8988T (cell line): ENCODE measurements around the gene AIF1L.

Source experiments
- DNase-seq: peaks from one replicate; pipeline ENCODE4 v3.0.0; 2011

Gene AIF1L

DNA sequence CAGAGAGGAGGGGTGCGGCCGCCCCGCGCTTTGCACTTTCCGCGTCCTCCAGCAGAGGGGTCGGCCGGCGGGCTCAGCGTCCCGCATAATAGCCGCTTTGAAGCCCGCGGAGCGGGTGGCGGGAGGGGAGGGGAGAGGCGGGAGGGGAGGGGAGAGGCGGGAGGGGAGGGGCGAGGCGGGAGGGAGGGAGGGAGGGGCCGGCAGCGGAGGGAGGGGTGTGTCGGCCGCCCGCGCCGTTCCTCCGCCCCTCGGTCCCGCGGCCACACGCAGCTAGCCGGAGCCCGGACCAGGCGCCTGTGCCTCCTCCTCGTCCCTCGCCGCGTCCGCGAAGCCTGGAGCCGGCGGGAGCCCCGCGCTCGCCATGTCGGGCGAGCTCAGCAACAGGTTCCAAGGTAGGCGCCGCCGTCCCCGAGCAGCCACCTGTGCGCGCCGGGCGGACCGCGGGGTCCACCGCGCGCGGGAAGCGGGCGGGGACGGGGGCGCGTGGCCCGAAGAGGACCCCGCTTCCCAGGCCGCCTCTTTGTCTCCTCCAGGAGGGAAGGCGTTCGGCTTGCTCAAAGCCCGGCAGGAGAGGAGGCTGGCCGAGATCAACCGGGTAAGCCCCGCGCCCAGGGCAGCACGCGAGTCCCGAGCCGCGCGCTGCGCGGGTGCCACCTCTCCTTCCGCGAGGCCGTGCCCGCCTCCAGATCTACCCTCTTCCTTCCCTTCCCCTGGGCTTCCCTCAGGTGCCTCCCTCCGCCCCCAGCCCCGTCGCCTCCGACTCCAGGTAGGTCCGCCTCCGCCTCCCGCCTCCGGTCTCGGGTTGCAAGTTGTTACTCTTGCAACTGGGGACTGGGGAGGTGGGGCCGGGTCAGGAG lies at the start of gene AIF1L:
Gene AIF1L, plus strand, starts transcription at position 263 of the 857 bp plus-strand sequence. Its CDS starts 99 bp downstream, at position 362.
- DNase-seq = peak; percentile 90

DNA sequence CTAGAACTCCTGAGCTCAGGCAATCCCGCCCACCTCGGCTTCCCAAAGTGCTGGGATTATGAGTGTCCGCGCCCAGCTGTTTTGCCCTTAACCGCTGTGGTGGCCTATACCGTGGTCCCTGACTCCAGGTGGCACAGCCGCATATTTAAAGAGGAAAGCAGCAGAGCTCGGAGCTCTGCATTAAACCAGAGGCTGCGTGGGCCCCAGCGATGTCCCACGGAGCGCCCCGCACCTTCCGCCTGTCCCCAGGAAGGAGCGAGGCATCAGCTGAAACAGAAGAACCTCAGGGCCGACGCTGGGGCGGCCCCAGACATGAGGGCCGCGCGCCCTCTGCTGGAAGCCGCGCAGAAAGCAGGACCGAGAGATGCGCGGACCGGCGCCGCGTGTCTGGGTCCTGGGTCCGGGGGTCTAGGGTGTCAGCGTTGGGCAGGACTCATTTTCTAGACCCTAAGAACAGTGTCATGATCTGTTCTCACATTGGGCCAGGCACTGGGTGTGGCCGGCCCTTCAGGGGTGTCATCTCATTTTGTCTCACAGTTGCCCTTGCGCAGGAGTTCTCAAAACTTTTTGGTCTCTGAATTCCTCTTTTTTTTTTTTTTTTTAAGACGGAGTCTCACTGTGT lies 49.6 kb upstream of the AIF1L start:
- DNase-seq = peak; percentile 68

DNA sequence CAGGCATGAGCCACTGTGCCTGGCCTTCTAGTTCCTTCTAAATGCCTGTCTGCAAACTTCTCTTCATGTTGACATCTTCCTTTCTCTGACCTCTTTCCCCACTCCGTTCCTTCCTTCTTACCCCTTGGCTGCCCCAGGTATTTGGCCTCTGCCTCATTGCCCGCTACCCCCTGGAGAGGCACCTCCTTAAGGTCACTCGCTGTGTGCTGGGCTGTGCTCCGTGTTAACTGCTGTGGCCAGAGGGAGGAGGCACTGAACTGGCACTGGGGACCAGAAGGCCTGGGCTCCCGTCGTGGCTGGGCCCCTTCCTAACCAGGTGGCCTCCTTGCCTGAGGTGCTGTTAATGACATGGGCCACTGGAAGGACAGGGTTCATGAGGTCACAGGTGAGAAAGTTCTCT lies 48.0 kb upstream of the AIF1L start:
- no peak for DNase-seq

DNA sequence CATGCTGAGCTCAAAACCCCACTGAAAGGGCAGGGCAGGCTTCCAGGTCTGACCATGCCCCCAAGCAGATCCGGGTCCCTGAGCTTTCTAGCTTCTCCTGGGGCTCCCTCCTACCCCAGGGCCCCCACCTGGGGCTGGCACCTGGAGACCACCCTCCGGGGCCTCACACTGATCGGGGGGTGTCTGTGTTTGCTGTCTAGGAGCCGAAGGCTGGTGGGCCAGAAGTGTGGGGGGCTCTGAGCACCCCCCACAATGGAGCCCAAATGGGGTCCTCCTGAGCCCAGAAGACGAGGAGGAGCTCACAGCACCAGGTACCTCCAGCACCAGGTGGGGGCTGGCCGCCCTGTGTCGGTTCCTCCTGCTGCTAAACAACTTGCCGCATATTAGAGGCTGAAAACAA lies 47.5 kb upstream of the AIF1L start:
- no peak for DNase-seq

DNA sequence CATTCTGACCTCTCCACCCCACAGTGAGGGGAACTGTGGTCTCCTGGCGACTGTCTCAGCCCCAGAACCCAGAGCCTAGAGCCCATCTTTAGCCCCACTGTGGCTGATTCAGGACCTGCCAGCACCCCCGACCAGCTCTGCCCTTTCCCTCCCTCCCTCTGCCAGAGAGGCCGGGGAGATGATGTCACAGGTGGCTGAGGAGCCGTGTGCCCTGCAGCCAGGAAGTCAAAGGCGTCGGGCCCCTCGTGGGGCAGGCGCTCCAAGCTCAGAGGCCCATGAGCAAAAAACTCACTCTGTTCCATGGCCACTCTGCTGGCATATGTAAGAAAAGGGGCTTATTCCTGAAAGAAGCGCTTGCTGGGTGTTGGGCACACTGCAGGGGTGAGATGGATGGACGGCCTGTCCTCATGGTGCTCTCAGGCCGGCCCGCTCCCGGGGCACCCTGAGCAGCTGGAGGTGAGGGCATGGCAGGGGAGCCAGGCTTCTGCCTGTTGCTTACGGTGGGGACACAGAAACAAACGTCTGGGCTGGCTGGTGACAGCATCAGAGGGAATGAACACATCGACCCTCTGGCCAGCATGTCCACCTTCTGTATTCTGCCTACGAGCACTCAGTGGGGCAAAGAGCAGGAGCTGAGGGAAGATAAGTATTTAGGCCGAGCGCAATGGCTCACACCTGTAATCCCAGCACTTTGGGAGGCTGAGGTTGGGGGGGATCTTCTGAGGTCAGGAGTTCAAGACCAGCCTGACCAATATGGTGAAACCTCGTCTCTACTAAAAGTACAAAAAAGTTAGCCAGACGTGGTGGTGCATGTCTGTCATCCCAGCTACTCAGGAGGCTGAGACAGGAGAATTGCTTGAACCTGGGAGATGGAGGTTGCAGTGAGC lies 46.3 kb upstream of the AIF1L start:
- DNase-seq = no peak

DNA sequence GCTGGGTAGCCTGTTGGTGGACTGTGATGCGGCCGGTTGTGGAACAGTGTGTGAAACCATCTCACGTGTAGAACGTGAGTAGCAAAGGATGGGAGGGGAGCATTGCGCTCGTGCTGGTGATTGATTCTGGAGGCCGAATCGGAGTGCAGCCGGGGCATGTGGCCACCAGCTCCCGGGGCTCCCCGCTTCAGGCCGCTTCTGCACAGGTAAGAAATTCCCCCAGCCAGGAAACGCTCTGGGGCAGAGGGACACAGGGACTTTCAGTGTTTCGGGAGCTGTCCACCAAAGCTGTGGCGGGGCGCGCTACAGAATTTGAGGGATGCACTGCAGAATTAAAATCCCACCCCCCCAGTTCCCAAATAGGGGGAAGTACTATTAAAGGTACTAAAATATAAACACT lies 45.5 kb upstream of the AIF1L start:
- no peak for DNase-seq

DNA sequence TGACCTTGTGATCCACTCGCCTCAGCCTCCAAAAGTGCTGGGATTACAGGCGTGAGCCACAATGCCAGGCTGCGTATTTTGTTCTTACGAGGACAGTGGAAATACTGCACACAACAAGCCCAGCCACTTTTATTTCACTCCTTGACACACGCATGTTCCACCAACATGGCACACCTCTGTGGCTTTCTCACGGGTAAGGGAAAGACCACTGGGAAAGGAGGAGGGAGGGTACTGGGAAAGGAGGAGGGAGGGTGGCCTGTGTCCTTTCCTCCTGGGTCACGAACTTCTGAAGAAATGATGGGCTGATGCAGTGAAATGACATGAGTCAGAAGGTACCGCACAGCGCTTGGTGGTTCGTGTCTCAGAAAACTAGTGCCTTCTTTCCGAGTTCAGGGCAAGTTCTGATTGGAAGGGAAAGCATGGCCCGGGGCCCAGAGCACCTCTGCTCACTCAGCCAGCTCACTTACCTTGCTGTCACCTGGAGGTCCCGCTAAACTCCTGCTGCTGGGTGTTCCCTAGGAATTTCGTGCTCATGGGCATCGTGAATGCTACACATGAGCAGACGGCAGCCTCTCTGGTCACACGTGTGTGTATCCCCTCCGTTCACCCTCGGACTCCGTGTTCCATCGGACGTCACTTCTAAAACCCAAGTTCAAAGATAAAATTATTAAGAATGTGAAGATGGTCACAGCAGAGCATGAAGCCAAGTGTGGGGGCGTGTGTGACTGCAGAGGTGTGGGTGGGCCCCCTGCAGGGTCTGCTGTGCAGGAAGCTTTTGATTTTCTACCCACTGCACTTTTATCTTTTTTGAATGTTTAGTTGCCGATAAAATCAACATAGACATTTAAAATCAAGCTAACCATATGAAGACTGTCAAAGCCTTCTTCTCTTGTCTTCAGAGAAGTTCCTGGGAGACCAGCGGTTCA lies 44.5 kb upstream of the AIF1L start:
- DNase-seq = no peak

DNA sequence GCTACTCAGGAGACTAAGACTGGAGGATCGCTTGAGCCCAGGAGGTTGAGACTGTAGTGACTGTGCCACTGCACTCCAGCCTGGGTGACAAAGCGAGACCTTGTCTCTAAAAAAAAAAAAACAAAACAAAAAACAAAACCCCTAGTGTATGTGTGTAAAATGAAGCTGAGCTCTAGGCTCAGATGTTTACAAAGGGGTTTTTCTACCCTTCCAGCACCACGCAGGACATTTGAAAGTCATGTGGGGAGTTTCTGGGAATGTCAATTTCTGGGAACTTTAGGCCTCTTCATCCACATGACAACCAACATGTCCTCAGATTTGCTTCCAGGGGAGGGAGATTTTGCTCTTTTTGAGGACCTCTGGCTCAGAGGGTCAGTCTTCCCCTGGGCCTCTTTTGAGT lies 42.4 kb upstream of the AIF1L start:
- DNase-seq = no peak

DNA sequence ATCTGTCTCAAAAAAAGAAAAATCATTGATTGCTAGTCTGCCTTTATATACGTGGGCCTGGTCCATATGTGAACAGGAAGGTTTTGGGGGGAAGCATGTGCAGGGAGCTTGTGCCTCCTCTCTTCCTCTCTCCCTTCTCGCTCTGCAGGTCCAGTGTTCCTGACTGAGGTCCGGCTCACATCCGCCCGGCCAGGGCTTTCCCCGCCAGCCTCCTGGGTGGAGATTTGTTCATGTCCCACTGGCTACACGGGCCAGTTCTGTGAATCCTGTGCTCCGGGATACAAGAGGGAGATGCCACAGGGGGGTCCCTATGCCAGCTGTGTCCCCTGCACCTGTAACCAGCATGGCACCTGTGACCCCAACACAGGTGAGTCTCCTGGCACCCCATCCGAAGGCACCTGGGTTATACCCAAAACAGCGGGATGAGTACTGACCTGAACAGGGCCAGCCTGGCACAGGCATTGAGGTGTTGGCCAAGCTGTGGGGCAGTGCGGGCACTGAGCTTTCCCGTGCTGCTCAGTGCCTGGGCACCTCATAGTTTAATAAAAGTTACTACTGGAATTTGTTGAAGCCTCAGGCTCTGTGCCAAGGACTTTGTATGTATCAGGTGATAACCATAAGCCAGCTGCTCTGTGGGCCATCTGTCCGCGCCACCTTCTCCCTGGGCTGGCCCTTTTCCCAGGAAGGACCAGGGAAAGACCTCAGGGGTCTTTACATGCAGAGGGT lies 39.4 kb upstream of the AIF1L start:
- no peak for DNase-seq

DNA sequence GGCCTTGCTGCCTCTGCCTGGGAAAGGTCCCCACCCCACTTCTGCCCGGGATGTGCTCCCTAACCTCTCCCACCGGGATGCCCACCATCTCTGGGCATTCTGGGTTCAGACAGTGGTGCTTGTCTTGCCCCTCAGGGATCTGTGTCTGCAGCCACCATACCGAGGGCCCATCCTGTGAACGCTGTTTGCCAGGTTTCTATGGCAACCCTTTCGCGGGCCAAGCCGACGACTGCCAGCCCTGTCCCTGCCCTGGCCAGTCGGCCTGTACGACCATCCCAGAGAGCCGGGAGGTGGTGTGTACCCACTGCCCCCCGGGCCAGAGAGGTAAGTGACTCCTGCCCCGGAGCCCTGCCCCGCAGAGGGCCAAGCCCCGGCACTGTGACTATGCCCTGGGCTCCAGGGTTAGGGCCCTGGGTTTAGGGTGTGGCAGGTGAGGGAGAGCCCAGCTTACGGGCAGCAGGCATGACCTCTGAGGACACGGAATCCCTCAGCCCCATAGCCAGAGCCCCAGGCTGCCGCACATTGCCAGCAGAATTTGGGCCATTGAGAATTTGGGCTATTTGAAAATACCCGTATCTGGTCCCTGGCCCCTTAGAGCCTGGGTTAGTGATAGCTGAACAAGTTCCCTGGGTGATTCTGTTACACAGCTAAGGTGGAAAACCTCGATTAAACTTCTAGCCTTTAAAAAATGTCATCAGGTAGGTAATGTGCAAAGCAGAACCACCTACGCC lies 35.3 kb upstream of the AIF1L start:
- no peak for DNase-seq

DNA sequence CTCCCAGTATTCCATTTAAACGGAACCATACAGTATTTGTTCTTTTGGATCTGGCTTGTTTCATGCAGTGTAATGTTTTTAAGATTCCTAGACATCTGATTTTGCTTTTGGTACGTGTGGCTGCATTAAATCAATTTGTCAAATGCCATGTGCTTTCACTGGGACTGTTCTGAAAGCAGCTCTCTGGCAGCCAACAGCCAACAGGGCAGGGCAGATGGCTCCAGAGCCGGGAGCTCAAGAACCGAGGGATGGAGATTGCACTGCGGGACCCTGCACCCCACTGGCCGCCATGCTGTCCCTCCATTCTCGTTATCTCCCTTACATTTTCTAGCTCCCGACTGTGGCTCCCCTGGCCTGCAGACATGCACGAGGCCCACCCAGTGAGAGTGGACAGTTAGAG lies 33.4 kb upstream of the AIF1L start:
- DNase-seq = no peak

DNA sequence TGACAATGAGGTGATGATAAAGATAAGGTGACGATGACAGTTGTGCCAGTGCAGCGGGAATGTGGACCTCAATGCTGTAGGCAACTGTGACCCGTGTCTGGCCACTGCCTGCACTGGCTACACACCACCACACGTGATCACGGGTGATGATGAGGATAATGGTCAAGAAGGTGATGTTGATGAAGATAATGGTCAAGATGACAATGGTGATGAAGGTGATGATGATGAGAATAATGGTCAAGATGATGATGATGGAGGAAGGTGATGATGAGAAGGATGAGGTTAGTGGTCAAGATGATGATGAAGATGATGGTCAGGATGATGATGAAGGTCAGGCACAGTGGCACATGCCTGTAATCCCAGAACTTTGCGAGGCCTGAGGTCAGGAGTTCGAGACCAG lies 30.7 kb upstream of the AIF1L start:
- no peak for DNase-seq

DNA sequence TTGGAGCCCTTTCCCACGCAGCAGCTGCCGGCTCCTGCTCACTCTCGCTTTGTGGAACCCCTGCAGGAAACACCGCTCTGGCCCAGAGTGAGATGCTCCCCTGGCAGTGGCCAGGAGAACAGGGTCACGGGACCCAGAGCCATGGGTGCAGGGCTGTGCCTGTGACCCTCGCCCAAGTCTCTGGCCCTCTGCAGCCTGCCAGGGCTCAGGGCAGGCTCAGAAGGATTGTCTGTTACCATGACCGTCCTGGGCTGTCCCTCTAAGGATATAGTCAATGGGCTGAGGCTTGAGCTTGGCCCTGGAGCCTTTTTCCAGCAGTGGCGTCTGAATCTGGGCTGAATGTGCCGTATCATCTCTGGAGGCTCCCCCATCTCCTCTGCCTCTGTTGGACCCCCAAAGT lies 28.7 kb upstream of the AIF1L start:
- no peak for DNase-seq

DNA sequence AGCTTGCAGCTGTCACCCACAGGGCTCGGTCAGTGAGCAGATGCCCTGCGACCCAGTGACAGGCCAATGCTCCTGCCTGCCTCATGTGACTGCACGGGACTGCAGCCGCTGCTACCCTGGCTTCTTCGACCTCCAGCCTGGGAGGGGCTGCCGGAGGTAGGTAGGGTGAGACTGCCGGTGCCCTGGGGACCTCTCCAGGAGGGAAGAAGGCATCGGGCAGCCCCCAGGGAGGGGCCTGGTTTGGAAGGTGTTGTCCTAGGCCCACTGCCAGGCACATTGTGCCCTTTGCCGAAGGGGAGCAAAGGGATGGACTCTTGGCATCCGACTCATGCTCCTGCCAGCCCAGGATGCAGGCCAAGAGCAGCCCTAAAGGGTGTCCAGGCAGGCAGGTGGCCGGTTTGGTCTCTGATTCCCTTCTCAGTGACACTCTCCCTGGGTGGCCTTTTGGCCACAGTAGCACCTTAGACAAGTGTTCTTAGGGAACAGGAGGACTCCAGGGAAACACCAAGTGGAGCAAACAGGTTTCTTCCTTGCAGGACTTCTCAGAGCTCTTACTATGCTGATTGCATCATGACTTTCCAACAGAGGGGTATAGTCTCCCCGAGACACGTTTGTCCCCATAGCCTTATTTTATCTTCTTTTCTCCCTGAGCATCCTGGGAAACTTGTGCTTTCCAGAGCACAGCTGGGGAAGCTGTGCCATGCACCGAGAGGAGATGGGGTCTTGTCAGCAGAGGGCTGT lies 28.1 kb upstream of the AIF1L start:
- no peak for DNase-seq

DNA sequence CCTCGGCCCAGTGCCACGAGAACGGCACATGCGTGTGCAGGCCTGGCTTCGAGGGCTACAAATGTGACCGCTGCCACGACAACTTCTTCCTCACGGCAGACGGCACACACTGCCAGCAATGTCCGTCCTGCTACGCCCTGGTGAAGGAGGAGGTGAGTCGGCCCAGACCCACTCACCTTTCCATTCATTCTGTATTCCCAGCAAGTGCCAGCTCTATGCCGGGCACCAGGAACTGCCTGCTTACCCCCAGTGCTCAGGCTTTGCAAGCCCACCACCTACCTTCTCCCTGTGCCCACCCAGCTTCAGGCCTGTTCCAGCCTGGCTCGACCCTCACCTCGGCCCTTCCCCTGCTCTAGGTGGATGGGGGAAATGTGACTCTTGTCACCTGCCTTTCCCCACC lies 26.6 kb upstream of the AIF1L start:
- DNase-seq = no peak

DNA sequence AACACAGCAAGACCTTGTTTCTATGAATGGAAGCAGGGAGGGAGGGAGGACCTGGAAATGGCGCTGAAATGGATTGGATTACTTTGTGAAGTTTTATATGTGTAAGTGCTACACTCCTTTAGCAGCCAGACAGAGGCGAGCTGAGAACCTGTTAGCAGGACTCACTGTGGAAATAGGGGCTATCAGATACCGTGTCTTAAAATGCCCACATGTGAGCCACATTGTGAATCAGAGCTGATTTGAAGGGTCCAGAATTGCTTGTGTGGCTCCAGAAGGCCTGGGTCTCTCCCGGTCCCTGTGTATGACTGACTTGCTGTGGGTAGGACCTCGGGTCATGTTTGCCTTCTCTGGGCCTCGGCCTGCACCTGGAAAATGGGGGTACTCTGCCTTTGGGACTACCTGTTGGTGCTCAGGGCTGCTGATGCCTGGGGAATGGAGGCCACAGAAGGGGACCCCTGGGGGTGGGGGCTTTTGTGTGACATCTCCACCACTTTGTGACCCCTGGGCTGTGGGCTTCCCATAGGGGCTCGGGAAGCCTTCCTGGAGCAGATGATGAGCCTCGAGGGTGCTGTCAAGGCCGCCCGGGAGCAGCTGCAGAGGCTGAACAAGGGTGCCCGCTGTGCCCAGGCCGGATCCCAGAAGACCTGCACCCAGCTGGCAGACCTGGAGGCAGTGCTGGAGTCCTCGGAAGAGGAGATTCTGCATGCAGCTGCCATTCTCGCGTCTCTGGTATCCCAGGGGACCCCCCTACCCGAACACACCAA lies 24.0 kb upstream of the AIF1L start:
- no peak for DNase-seq

DNA sequence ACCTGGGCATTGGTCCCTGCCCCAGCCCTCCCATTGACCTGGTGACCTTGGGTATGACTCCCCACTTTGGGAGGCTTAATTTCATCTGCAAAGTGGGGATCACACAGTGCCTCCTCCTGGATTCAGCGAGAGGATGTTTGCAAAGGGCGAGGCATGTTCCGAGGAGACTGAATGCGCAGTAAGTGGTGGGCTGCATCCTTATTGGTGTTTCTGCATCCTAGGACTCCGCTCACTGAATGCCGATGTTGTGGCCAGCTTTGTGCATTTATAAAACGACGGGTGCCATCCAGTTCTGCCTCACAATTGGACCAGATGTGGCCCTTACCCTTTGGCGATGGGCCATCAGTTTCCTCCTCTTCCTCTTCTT lies 23.5 kb upstream of the AIF1L start:
- no peak for DNase-seq

DNA sequence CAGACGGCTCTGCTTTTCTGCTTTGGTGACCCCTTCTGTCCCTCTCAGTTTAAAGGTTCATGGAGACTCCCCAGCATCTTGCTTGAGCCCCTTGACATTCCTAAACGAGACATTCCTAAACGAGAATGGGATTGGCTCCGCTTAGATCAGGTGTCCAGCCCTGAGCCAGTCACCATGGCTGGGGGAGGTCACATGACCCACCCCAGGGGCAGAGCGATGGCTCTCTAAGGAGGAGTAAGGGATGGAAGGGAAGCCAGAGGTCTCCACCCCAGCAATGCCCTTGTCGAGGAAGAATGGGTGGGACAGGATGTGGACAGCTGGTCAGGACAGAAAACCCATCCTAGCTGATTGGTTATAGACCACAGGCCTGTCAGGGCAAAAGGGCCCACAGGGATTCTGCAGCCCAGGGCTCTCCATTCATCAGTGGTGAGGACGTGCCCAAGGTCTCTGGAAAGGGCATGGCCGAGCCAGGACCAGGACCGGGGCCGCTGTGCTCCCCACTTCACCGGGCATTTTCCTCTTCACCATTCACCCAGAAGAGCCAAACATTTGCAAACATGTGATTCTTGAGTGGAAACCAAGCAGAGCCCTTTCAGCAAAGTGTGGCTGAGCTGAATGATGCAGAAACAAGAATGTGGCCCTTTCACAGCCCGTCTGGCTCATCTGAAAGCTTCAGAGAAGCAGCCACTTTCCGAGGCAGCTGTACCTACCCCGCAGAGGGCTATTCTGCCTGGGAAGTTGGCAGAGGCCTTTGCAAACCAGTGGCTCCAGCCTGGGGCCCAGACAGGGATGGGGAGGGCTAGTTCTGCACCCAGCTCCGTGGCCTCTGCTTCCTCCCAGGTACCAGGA lies 19.8 kb upstream of the AIF1L start:
- no peak for DNase-seq
